ENCODE measurements around the gene CLMP.

- TF ChIP-seq CTCF (IDR thresholded peaks at IDR 0.05): no peak
- TF ChIP-seq POLR2A (IDR thresholded peaks at IDR 0.05): no peak
Measured at GRCh38 chr11:123060277-123061000, 134.6 kb downstream of the CLMP start.

All from testis (tissue), 2 donors.